HCT116 (cell line): ENCODE results near the gene POGLUT2.

ENCODE experiments used
- CBX3 ChIP-seq: IDR thresholded peaks from 2 replicates; pipeline ENCODE4 v1.6.1; 2012; ENCODE audit warnings: low read depth
- CEBPB ChIP-seq: IDR thresholded peaks from 2 replicates; pipeline ENCODE4 v1.6.1; 2012; ENCODE audit warnings: low read depth
- EZH2 ChIP-seq: fragments of 200-600 bp; sonication (generic); IDR thresholded peaks from 2 replicates; pipeline ENCODE4 v1.6.1; 2017; ENCODE audit warnings: antibody characterized with exemption, mixed run types
- JUND ChIP-seq: IDR thresholded peaks from 2 replicates; pipeline ENCODE4 v1.6.1; 2012
- POLR2A ChIP-seq: IDR thresholded peaks from 2 replicates; pipeline ENCODE4 v1.7.0; 2011; ENCODE audit warnings: borderline replicate concordance; ENCODE audit not compliant: insufficient read depth, insufficient read length; ENCODE audit errors: extremely low read depth
- POLR2AphosphoS5 ChIP-seq: IDR thresholded peaks from 2 replicates; pipeline ENCODE4 v1.6.1; 2011; ENCODE audit warnings: mild to moderate bottlenecking, low read depth, low read length, moderate library complexity
- SP1 ChIP-seq: IDR thresholded peaks from 2 replicates; pipeline ENCODE4 v1.6.1; 2012; ENCODE audit warnings: low read depth
- TCF7L2 ChIP-seq: IDR thresholded peaks from 2 replicates; pipeline ENCODE4 v1.7.0; 2011; ENCODE audit warnings: borderline replicate concordance, inconsistent platforms; ENCODE audit not compliant: insufficient read depth, insufficient read length; ENCODE audit errors: extremely low read depth
- ZNF274 ChIP-seq: fragments of 200-500 bp; sonication (Bioruptor generic); IDR thresholded peaks from 2 replicates; pipeline ENCODE4 v1.6.1; 2014; ENCODE audit warnings: mild to moderate bottlenecking, low read depth, low read length, inconsistent platforms
- TF ChIP-seq, protein P1 (sequence below), 3 experiments: fragments of 200-600 bp in 1 of 3; sonication (generic) in 1 of 3; IDR thresholded peaks in 2 of 3; conservative IDR thresholded peaks in 1 of 3; 2 replicates each; pipeline ENCODE4 v1.5.1; 2012 to 2017; ENCODE audit warnings: low read depth in 2 of 3, low read length in 2 of 3, antibody characterized with exemption in 1 of 3, borderline replicate concordance in 1 of 3, control low read depth in 1 of 3, mild to moderate bottlenecking in 1 of 3, mixed read lengths in 1 of 3, mixed run types in 1 of 3, moderate library complexity in 1 of 3; ENCODE audit not compliant: insufficient read depth in 1 of 3
- TF ChIP-seq, protein P2 (sequence below): IDR thresholded peaks from 2 replicates; pipeline ENCODE4 v1.6.1; 2012; ENCODE audit warnings: low read depth
- TF ChIP-seq, protein P3 (sequence below): IDR thresholded peaks from 2 replicates; pipeline ENCODE4 v1.6.1; 2012

DNA sequence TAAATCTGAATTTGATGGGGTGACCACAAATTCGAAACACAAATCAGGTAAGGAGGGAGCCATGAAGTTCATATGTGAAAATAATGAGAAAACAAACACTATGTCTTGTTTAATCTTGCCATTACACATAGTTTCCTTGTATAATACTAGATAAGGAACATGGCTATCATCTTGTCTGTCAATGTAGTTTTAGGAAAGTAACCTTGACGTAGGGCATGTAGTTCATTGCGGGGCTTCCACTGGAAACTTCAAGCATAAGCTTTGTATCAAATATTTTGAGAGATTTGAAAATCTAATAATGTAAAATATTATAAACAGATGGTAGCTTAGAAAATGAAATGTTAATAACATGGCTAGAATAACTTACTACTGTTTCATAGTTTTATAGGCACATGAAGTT lies 8.9 kb upstream of the POGLUT2 start:
- TF ChIP-seq, protein P1, sequence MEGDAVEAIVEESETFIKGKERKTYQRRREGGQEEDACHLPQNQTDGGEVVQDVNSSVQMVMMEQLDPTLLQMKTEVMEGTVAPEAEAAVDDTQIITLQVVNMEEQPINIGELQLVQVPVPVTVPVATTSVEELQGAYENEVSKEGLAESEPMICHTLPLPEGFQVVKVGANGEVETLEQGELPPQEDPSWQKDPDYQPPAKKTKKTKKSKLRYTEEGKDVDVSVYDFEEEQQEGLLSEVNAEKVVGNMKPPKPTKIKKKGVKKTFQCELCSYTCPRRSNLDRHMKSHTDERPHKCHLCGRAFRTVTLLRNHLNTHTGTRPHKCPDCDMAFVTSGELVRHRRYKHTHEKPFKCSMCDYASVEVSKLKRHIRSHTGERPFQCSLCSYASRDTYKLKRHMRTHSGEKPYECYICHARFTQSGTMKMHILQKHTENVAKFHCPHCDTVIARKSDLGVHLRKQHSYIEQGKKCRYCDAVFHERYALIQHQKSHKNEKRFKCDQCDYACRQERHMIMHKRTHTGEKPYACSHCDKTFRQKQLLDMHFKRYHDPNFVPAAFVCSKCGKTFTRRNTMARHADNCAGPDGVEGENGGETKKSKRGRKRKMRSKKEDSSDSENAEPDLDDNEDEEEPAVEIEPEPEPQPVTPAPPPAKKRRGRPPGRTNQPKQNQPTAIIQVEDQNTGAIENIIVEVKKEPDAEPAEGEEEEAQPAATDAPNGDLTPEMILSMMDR (IDR thresholded peaks at IDR 0.05 in 2 of 3, conservative IDR thresholded peaks at IDR 0.05 in 1 of 3; ENCODE audit: borderline replicate concordance in 1 of 3, insufficient read depth in 1 of 3, low read depth in 2 of 3, low read length in 2 of 3) = no peak
- TF ChIP-seq ZNF274 (no peak), JUND (no peak), CBX3 (no peak), POLR2AphosphoS5 (no peak), CEBPB (no peak), POLR2A (no peak), TCF7L2 (no peak), SP1 (no peak), EZH2 (no peak)
- TF ChIP-seq, protein P2, sequence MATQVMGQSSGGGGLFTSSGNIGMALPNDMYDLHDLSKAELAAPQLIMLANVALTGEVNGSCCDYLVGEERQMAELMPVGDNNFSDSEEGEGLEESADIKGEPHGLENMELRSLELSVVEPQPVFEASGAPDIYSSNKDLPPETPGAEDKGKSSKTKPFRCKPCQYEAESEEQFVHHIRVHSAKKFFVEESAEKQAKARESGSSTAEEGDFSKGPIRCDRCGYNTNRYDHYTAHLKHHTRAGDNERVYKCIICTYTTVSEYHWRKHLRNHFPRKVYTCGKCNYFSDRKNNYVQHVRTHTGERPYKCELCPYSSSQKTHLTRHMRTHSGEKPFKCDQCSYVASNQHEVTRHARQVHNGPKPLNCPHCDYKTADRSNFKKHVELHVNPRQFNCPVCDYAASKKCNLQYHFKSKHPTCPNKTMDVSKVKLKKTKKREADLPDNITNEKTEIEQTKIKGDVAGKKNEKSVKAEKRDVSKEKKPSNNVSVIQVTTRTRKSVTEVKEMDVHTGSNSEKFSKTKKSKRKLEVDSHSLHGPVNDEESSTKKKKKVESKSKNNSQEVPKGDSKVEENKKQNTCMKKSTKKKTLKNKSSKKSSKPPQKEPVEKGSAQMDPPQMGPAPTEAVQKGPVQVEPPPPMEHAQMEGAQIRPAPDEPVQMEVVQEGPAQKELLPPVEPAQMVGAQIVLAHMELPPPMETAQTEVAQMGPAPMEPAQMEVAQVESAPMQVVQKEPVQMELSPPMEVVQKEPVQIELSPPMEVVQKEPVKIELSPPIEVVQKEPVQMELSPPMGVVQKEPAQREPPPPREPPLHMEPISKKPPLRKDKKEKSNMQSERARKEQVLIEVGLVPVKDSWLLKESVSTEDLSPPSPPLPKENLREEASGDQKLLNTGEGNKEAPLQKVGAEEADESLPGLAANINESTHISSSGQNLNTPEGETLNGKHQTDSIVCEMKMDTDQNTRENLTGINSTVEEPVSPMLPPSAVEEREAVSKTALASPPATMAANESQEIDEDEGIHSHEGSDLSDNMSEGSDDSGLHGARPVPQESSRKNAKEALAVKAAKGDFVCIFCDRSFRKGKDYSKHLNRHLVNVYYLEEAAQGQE = no peak
- TF ChIP-seq, protein P3, sequence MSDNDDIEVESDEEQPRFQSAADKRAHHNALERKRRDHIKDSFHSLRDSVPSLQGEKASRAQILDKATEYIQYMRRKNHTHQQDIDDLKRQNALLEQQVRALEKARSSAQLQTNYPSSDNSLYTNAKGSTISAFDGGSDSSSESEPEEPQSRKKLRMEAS = no peak
